Upper lobe of left lung (tissue), 6 donors: ENCODE measurements around the gene PRODH. TPM values are rescaled to one million over a fixed set of nuclear protein-coding genes. Genes with fewer than 3 reads are reported as not detected.
"Not testable (repeated sequence)": the region's sequence is repeated elsewhere in the genome, so short reads cannot be mapped to it uniquely, and the experiment has no call there.

ENCODE experiments used
- ATAC-seq, 2 donors: fragments of 200-7000 bp; cut with Tn5 transposase; one replicate each; pipeline ENCODE4 v1.9.1; 2022; ENCODE audit warnings: mild to moderate bottlenecking in 2 of 2, moderate library complexity in 2 of 2; ENCODE audit not compliant: low FRiP score in 2 of 2
- DNase-seq, 2 donors: peaks; one replicate each; pipeline ENCODE4 v3.0.0-alpha.2; 2019 to 2020
- H3K27ac ChIP-seq, 4 donors: fragments of 200-600 bp; sonication (generic); one replicate each; pipeline ENCODE4 v1.5.1; 2016 to 2019
- H3K27me3 ChIP-seq, 4 donors: fragments of 200-600 bp; sonication (generic); one replicate each; pipeline ENCODE4 v1.5.1; 2017 to 2019
- H3K36me3 ChIP-seq, 4 donors: fragments of 200-600 bp; sonication (generic); one replicate each; pipeline ENCODE4 v1.5.1; 2016 to 2019
- H3K4me1 ChIP-seq, 4 donors: fragments of 200-600 bp; sonication (generic); one replicate each; pipeline ENCODE4 v1.5.1; 2018 to 2019
- H3K4me3 ChIP-seq, 4 donors: fragments of 200-600 bp; sonication (generic); one replicate each; pipeline ENCODE4 v1.5.1; 2017 to 2019; ENCODE audit warnings: mild to moderate bottlenecking in 2 of 4, moderate library complexity in 1 of 4
- H3K9me3 ChIP-seq, 4 donors: fragments of 200-600 bp; sonication (generic); one replicate each; pipeline ENCODE4 v1.5.1; 2018 to 2019
- CTCF ChIP-seq, 6 experiments: fragments of 450-650 bp in 4 of 6; fragments of 200-600 bp in 2 of 6; sonication (generic) in 2 of 6; IDR thresholded peaks; one replicate each; pipeline ENCODE4 v1.5.1; 2016 to 2019; ENCODE audit warnings: antibody characterized with exemption in 6 of 6
- EP300 ChIP-seq, 4 donors: sonication (generic); formaldehyde crosslinking; IDR thresholded peaks; one replicate each; pipeline ENCODE4 v1.5.1; 2017; ENCODE audit warnings: antibody characterized with exemption in 4 of 4, control low read depth in 2 of 4
- POLR2A ChIP-seq, 4 donors: fragments of 450-650 bp; IDR thresholded peaks; one replicate each; pipeline ENCODE4 v1.5.1; 2016 to 2017; ENCODE audit warnings: antibody characterized with exemption in 4 of 4, mild to moderate bottlenecking in 2 of 4
- POLR2AphosphoS5 ChIP-seq, 2 donors: sonication (generic); formaldehyde crosslinking; IDR thresholded peaks; one replicate each; pipeline ENCODE4 v1.5.1; 2017; ENCODE audit warnings: antibody characterized with exemption in 2 of 2
- WGBS, 2 donors: methylation state at CpG; one replicate each; pipeline ENCODE4 v1.1.5; 2017 to 2018; 5-methylcytosine and 5-hydroxymethylcytosine counted together
- total RNA-seq, 6 donors: library from RNA; depleted of rRNA in 4 of 6; stranded (reverse); fragments of >200 nt in 4 of 6; gene quantifications; one replicate each; pipeline versions ENCODE4 v1.1.0 to v1.2.1, GENCODE V29; 2016 to 2021
- donor health status: DM: no; HTN: no; CAD: no; lungs with moderate emphysema.
- donor health status: DM: no; HTN: yes; CAD: no; lungs with severe emphysema.

The PRODH gene
- total RNA-seq, 6 donors from 2014 or later = 37.1 to 206 (median 91.1) TPM

- no peaks in the 10 kb centered on the region for H3K9me3 ChIP-seq
- WGBS, 2 donors = 88 to 89% methylated on average over 10 of the region's 10 CpGs
- no peak overlapping the region for H3K27ac ChIP-seq
- ATAC-seq (no peak), DNase-seq (peak in 1 of 2 donors; percentile 50)
- no peaks in the 10 kb centered on the region for H3K27me3 ChIP-seq
- no peak overlapping the region for H3K4me3 ChIP-seq
- no peaks in the 10 kb centered on the region for H3K4me1 ChIP-seq
- TF ChIP-seq POLR2A (IDR thresholded peaks at IDR 0.05) = no peak
- no peak for TF ChIP-seq POLR2AphosphoS5 (IDR thresholded peaks at IDR 0.05)
- TF ChIP-seq CTCF (IDR thresholded peaks at IDR 0.05) = no peak
- no peak for TF ChIP-seq EP300 (IDR thresholded peaks at IDR 0.05)
- no peaks in the 10 kb centered on the region for H3K36me3 ChIP-seq
Observed at GRCh38 chr22:18955696-18956095, 19.6 kb upstream of the PRODH start.

GRCh38 chr22:18954990-18955571 lies 19.0 kb upstream of the PRODH start:
- WGBS, 2 donors = 84 to 85% methylated on average over 7 to 15 of the region's 15 CpGs
- no peaks in the 10 kb centered on the region for H3K9me3 ChIP-seq
- H3K36me3 ChIP-seq = no peaks in the 10 kb centered on the region
- TF ChIP-seq POLR2A (IDR thresholded peaks at IDR 0.05) = no peak
- TF ChIP-seq POLR2AphosphoS5 (IDR thresholded peaks at IDR 0.05) = no peak
- TF ChIP-seq CTCF (IDR thresholded peaks at IDR 0.05) = no peak
- no peak for TF ChIP-seq EP300 (IDR thresholded peaks at IDR 0.05)
- no peak overlapping the region for H3K4me3 ChIP-seq
- H3K4me1 ChIP-seq = no peaks in the 10 kb centered on the region
- ATAC-seq (no peak), DNase-seq (peak in 1 of 2 donors; percentile 53)
- no peaks in the 10 kb centered on the region for H3K27me3 ChIP-seq
- no peak overlapping the region for H3K27ac ChIP-seq

- H3K27ac ChIP-seq = not testable (repeated sequence)
Observed at GRCh38 chr22:18954303-18954989, 18.4 kb upstream of the PRODH start.

GRCh38 chr22:18953128-18953527 lies 17.0 kb upstream of the PRODH start:
- not testable (repeated sequence) for H3K27ac ChIP-seq, H3K4me3 ChIP-seq, ATAC-seq, H3K36me3 ChIP-seq, H3K4me1 ChIP-seq, H3K9me3 ChIP-seq, H3K27me3 ChIP-seq
- 55 to 66% methylated on average over 6 to 10 of the region's 14 CpGs for WGBS, 2 donors
- DNase-seq = peak; percentile 10 to 42

More at GRCh38 chr22:18954303-18954989, 18.4 kb upstream of the PRODH start:
- H3K27me3 ChIP-seq, H3K36me3 ChIP-seq, H3K4me3 ChIP-seq, H3K9me3 ChIP-seq, H3K4me1 ChIP-seq: not testable (repeated sequence)
- ATAC-seq (peak; percentile 81 to 89), DNase-seq (peak; percentile 73 to 95)
- WGBS, 2 donors = 25% methylated on average over 13 of the region's 14 CpGs; no CpG with 5 or more reads in 1 of the 2 donors
- TF ChIP-seq CTCF (IDR thresholded peaks at IDR 0.05) = peak; percentile 74 to 96 (median 82)

DNA sequence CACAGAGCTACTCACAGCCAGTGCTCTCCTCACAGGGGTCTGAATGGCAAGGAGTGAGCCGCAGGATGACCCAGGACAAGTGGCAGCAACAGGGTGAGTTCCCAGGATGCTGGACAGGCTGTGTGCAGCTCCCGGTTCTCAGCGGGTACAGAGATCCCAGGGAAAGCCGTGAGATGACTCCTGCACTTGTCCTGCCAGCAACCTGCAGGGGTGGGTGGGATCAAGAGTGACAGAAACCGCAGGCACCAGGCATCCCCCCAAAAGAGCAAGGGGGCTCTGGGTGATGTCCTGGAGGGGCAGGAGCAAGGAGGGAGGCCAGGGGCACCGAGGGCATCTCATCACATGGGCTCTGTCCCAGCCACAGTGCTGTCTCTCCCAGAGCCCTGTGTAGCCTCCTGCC lies 15.9 kb upstream of the PRODH start:
- H3K27me3 ChIP-seq = no peaks in the 10 kb centered on the region
- no peaks in the 10 kb centered on the region for H3K4me1 ChIP-seq
- H3K9me3 ChIP-seq = no peaks in the 10 kb centered on the region
- no peak overlapping the region for H3K4me3 ChIP-seq
- no peak overlapping the region for H3K27ac ChIP-seq
- TF ChIP-seq EP300 (IDR thresholded peaks at IDR 0.05) (no peak), POLR2AphosphoS5 (IDR thresholded peaks at IDR 0.05) (no peak), POLR2A (IDR thresholded peaks at IDR 0.05) (no peak), CTCF (IDR thresholded peaks at IDR 0.05) (no peak)
- WGBS, 2 donors = 79 to 86% methylated on average over 5 of the region's 6 CpGs
- DNase-seq (peak; percentile 8 to 17), ATAC-seq (no peak)
- no peaks in the 10 kb centered on the region for H3K36me3 ChIP-seq
